C4-2B (cell line): ENCODE results near the gene SNX8.

Experiments
- H3K27ac ChIP-seq: fragments of 450-650 bp; 2 replicates; pipeline ENCODE4 v1.5.1; 2017
- CTCF ChIP-seq: fragments of 450-650 bp; conservative IDR thresholded peaks from 2 replicates; pipeline ENCODE4 v1.5.1; 2017; ENCODE audit warnings: mild to moderate bottlenecking
- ZFX ChIP-seq: fragments of 450-650 bp; IDR thresholded peaks from 2 replicates; pipeline ENCODE4 v1.6.1; 2017

The SNX8 gene

GRCh38 chr7:2245883-2246675 is 68.2 kb downstream of the SNX8 start:
- H3K27ac ChIP-seq: no peak overlapping the region
- TF ChIP-seq ZFX (no peak), CTCF (no peak)

GRCh38 chr7:2244404-2244995 is 69.7 kb downstream of the SNX8 start:
- no peak for TF ChIP-seq ZFX
- TF ChIP-seq CTCF: no peak
- no peak overlapping the region for H3K27ac ChIP-seq

- H3K27ac ChIP-seq: peak overlapping the region; percentile 90
- TF ChIP-seq ZFX: no peak
- TF ChIP-seq CTCF: no peak
Observed at GRCh38 chr7:2243458-2243857, 70.8 kb downstream of the SNX8 start.

- TF ChIP-seq ZFX: no peak
- TF ChIP-seq CTCF: no peak
- peak overlapping the region; percentile 90 for H3K27ac ChIP-seq
Observed at GRCh38 chr7:2242541-2243429, 71.5 kb downstream of the SNX8 start.

GRCh38 chr7:2241580-2242540 is 72.4 kb downstream of the SNX8 start, which contains the start of the genes MRM2 and NUDT1:
Gene MRM2, minus strand, starts transcription at chr7:2242205. Its CDS starts 36 bp downstream, at chr7:2242169.
Gene NUDT1, plus strand, starts transcription at chr7:2242226. Its CDS starts 2,349 bp downstream, at chr7:2244575.
- TF ChIP-seq CTCF (no peak), ZFX (peak; percentile 76; the same call in 1 of the 2 replicates)
- peak within 1 kb of the TSS; percentile 90 for H3K27ac ChIP-seq

- TF ChIP-seq ZFX: no peak
- TF ChIP-seq CTCF: no peak
- no peak overlapping the region for H3K27ac ChIP-seq
Observed at GRCh38 chr7:2239242-2239641, 75.0 kb downstream of the SNX8 start.
